NCI-H2081 treated with DMSO at 0.1 percent for 48 hours (cell line): ENCODE results near the gene RXRA.

Experiments
- DNase-seq: peaks from one replicate; lab custom pipeline; 2025; lab: John Stamatoyannopoulos, UW

Gene RXRA

DNA sequence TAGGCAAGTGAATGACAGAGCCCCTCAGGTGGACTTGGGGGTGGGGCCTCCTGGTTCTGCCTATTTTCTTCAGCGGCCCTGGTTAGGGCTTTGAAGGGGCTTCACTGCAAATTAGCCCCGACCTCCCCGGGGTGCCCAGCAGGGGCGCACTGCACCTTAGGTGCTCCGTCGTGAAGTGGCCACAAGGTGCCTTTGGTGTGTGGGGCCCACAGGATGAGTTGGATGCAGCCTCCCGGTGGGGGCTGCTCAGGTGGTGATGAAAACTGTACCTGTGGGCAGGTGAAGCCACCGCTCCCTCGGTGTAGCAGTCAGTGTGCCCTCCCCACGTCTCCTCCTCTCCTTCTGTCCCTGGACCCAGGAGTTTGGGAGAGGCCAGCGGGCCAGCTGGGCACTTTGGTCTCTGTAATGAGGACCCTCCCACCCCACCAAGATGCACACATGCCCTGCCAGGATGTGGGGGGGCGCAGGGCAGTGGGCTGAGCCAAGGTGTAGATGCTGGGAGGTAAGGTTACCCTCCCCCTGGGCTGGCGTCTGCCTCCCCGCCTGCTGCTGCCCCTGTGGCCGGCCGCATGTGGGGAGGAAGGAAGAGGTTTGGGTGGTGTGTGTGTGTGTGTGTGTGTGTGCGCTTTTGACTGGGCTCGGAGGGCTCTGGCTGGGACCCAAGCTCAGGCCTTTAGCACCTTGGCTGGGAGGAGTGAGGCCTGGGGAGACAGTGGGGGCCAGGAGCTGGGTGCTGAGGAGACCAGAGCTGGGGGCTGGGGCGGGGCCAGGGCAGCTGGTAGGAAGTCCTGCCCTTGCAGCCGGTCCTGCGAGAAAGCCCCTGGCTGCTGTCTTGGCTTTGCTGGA is 55.6 kb downstream of the RXRA start:
- no peak for DNase-seq

DNA sequence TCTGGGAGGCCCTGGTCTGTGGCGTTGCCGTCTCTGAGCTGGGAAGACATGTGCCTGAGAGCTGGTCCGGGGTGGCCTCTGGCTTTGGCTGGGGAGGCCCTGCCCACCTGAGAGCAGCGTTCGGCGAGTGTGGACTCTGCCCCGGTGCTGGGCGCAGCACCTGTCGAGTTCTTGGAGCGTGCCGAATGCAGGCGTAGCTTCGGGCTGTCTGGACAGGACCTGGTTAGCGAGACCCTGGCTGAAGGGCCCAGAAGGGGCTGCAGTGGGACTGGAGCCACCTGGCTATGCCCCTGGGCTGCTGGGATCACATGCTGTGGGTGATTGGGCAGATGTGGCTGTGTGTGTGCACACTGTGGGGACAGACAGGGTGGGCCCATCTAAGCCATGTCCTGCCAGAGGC is 56.5 kb downstream of the RXRA start:
- no peak for DNase-seq

- no peak for DNase-seq
Measured at GRCh38 chr9:134383148-134383547, 56.9 kb downstream of the RXRA start.

DNA sequence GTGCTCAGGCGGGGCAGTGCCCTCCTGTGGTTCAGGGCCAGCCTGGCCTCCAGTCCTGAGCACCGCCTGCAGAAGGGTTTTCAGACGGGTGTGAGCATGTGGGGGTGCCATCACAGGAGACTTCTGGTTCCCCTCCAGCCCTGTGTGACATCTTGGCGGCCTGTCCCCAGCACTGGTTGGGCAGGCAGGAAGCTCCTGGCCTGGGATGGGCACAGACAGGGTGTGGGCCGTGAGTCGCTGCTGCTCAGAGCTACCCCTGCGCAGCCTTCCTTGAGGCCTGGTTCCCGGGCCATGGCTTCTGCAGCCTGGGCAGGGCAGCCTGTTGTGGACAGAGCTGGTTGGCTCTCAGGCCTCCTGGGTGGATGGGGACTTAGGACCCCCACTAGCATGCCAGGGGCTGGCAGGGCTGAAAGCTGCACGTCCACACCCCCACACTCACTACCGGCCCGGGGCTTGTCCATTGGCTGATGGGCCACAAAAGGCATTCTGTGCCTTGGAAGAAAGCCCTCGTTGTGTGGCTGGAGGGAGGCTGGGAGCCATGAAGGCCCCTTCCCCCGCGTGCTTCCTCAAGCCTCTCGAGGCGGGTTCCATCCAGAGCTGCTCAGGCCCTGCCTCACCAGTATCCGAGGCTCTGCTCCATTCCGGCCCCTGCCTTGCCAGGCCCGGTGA is 58.7 kb downstream of the RXRA start:
- DNase-seq, result no peak

DNA sequence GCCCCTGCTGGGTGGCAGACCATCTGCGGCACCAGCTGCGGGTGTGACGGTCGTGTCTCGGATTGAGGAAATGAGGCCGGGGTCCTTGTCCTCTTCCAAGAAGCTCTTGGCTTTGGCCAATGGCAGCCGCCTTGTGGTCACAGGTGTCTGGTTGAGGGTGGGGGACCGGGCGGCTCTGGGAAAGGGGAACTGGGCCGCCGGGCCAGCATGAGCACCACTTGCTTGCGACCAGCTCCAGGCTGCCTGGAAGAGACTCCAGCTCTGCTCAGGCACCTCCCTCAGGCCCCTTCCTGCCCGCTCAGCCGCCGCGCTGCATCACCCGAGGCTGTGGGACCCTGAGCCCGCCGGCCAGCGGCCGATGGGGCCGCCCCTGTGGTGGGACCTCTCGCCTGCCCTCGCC is 59.7 kb downstream of the RXRA start:
- DNase-seq, result no peak

- DNase-seq, result no peak
Measured at GRCh38 chr9:134386951-134387831, 60.9 kb downstream of the RXRA start.

DNA sequence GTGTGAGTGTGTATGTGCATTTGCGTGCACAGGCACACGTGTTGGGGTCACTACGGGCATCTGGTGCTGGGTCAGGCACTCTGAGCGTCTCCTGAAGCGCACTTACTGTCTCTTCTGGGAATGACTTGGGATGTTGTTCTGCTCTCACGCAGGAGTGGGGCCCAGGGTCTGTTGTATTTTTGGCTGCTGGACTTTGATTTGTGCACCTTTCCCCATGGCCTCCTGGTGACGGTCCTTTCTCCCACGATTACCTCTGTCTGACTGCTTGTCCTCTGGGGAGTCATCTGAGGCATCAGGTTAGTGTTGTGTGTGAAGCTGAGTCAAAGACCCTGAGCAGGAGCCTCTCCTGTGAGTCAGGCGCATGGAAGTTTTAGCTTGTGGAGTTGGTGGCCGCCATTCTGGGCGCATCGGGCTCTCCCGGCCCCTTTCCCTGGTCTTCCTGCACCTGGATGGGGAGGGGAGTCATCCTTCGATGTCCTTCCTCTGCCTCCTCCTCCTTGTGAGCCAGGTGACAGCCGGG is 62.1 kb downstream of the RXRA start:
- no peak for DNase-seq

- DNase-seq, result no peak
Measured at GRCh38 chr9:134388976-134389375, 62.7 kb downstream of the RXRA start.

DNA sequence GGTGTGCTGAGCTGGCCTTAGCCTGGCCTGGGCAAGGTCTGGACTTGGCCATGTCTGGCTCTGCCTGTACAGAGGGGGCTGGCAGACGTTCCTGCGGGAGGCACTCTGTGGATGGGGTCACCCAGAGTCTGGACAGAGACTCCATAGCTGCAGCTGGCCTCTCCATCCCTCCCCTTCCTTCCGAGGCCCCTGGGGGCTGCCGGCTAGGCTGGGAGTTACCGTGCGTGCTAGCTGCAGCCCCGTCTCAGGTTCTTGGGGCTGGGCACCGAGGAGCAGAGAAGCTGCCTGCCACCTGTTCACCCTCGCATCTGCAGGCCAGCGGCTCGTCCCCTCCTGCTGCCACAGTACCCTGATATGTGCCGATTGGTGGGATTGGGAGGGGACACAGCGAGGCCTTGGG is 63.4 kb downstream of the RXRA start:
- DNase-seq, result no peak

DNA sequence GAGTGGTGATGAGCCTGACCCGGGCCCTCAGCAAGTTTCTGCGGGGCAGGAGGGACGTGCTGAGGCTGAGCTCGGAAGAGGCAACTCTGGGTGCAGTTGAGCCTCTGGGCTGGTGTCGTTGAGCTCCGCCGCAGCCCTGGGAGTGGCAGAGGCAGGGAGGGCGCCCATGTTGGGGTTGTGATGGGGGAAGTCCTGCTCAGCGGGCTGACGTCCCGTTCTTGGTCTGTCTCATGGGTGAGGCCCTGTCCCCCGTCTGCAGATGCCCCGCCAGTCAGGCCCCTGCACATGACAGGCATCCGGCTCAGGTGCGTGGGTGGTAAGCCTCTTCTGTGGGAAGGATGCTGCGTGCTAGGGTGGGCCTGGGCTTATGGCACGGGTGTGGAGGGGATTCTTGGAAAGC is 64.3 kb downstream of the RXRA start:
- no peak for DNase-seq

- DNase-seq, result no peak
Measured at GRCh38 chr9:134390947-134391318, 64.7 kb downstream of the RXRA start.

GRCh38 chr9:134391319-134392231 is 65.3 kb downstream of the RXRA start:
- DNase-seq, result no peak

- DNase-seq, result no peak
Measured at GRCh38 chr9:134392900-134393299, 66.6 kb downstream of the RXRA start.

GRCh38 chr9:134393582-134394280 is 67.5 kb downstream of the RXRA start:
- DNase-seq, result no peak

DNA sequence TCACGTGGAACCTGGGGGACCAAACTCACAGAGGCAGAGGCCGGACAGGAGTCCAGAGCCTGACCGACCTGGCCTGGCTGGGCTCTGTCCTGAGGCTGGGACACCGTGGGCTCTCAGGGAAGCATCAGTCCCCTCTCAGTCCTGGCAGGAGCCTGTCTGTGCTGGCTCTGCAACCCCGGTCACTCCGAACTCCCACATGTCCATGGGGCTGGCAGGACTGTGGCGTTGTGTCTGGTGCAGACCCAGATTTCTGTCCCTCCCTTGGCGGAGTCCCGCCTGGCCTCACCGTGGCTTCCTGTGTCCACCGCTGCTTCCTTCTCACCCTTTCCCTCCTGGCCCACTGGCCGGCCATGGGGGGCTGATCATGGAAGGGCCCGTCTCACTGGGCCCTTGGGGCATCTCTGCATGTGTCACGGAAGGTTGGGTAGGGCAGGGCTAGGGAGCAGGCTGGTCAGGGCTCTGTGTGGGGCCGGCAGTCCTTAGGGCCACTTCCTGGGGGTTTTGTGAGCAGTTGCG is 68.8 kb downstream of the RXRA start:
- DNase-seq, result no peak

DNA sequence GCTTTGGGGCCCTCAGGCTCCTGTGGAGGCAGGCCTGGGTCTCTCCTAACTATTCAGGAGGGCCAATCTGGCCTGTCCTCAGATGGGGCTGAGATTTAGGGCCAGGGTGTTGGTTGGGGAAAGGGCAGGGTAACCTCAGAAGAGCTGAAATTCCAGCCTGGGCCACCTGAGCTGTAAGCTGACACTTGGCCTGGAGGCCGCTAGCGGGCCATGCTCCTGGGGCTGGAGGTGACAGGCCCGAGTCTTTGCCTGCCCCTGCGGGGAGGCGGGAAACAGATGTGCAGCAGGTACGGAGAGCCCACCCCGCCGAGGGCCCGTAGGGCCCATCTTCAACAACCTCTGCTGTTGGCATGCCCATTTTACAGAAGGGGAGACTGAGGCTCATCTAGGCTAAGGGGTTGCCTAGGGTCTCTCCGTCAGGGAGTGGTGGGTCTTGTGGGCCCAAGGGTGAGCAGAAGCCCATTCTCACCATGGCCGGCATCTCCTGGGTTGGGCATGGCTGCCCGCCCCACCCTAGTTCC is 69.5 kb downstream of the RXRA start:
- DNase-seq, result no peak

GRCh38 chr9:134396258-134396742 is 70.0 kb downstream of the RXRA start:
- no peak for DNase-seq

- DNase-seq, result no peak
Measured at GRCh38 chr9:134396825-134397224, 70.6 kb downstream of the RXRA start.

GRCh38 chr9:134398756-134399155 is 72.5 kb downstream of the RXRA start:
- no peak for DNase-seq

DNA sequence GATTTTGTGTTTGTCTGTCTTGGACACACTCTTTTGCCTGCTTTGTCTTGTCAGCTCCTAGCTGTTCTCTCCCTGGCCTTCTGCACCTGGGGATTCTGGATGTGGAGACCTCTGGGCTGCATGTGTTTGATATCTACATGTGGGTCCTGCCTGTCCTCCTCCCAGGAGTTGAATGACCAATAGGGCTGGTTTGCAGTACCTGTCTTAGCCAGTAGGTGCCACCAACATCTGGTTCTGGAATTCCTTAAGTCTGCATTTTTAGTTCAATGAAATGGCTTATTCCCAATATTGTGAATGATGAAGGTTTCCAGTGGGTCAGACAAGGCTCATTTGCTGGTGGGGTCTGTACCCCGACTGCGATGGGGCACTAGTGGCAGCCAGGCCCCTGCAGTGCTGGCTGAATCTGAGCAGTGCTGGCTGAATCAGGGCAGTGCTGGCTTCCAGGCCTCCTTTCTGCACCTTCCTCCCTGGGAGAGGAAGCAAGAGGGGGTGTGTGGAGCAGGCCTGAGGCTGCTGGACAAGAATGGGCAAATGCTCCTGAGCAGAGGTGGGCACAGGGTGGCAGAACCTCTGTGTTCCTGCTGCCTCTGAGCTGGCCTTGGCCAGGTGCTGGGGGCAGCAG is 73.3 kb downstream of the RXRA start:
- DNase-seq, result no peak
